HS-5 (cell line): Measurements from ENCODE around the gene PRAMEF33.
"Not testable (repeated sequence)": the region's sequence is repeated elsewhere in the genome, so short reads cannot be mapped to it uniquely, and the experiment has no call there.

ENCODE experiments used
- DNase-seq: peaks from one replicate; pipeline ENCODE4 v3.0.0-alpha.2; 2012; ENCODE audit warnings: low read depth

The PRAMEF33 gene, protein sequence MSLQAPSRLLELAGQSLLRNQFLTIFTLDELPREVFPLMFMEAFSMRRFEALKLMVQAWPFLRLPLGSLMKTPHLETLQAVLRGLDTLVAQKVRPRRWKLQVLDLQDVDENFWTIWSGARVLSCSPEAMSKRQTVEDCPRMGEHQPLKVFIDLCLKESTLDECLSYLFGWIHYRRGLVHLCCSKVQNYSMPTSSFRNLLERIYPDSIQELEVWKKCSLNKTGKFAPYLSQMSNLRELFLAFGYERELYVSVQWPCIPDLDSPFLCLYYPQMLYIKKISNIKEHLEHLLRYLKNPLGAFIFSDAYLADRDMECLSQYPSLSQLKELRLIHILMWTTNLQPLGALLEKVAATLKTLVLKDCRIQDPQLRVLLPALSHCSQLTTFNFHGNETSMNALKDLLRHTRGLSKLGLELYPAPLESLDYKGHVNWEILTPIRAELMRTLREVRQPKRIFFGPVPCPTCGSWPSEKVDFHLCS

DNA sequence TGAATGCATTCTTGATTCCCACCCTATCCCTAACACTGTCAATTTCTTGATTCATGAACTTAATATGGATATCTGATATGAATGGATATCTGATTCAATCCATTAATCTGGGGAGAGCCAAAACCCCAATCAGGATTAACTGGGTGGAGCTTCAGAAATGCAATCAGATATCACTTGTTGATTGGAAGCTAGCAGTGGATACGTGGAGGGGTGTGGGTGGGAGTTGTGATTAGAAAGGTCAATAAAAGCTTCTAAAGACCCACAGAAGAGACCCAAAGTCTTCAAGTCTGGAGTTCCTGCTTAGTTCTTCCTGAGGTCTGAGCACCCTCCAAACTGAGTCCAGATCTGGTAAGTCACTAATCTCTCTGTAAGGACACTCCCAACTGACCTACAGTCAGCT lies at the start of gene PRAMEF33:
Gene PRAMEF33, plus strand, starts transcription at position 301 of the 400 bp plus-strand sequence. CDS start 2,416 bp downstream, outside the sequence.
- not testable (repeated sequence) for DNase-seq

DNA sequence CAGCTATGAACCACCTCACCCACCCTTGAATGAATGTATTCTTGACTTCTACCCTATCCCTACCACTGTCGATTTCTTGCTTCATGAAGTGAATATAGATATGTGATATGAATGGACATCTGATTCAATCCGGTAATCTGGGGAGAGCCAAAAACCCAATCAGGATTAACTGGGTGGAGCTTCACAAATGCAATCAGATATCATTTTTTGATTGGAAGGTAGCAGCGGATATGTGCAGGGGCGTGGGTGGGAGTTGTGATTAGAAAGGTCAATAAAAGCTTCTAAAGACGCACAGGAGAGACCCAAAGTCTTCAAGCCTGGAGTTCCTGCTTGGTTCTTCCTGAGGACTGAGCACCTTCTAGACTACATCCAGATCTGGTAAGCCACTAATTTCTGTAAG lies 49.4 kb upstream of the PRAMEF33 start, which contains the start of gene PRAMEF5:
Gene PRAMEF5, plus strand, starts transcription at position 301 of the 400 bp plus-strand sequence. CDS start 5,071 bp downstream, outside the sequence.
- DNase-seq: not testable (repeated sequence)

DNA sequence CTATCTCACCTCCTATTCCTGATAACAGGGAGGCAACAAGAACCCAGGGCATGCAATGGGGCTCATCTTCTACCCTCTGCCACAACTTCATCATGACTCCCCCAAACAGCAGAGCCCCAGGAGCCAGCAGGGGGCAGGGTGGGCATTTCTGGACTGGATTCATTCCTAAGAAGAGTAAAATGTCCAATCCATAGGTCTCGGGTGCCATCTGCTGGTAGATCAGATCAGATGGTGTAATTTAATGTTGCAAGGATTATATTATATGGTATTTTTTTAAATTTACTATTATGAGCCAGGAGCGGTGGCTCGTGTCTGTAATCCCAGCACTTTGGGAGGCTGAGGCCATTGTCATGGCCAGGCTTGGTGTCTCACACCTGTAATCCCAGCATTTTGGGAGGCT lies 38.2 kb upstream of the PRAMEF33 start:
- not testable (repeated sequence) for DNase-seq

DNA sequence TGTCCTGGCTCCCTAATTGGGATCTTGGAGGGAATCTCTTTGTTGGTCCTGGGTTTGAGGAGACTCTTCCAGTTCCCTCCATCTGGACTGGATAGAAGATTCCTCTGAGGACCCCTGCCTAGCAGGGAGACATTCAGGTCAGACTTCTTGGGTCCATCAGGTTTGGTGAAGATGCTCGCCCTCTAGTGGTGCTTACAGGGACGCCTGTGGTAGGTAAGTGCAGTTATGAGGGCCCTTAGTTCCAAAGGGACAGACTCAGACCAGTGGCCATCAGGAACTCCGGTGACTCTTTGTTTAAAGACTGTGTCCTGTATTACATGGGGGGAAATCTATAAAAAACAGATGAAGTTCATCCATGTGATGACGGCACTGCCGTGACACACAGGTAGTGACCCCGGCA lies 26.3 kb upstream of the PRAMEF33 start:
- DNase-seq: not testable (repeated sequence)

DNA sequence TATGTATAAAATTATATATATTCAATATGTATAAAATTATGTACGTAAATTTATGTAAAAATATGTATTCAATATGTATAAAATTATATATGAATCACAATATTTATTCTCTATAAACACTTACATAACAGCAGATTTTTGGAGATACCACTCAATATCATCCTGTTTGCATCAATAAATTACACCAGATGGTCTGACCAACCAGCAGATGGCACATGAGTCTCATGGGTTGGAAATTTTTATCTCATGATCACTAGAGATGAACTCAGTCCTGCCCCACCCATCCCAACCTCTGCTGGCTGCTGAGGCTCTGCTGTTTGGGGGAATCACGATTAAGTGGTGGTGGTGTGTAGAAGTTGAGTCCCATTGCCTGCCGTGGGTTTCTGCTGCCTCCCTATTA lies 23.7 kb upstream of the PRAMEF33 start:
- not testable (repeated sequence) for DNase-seq

DNA sequence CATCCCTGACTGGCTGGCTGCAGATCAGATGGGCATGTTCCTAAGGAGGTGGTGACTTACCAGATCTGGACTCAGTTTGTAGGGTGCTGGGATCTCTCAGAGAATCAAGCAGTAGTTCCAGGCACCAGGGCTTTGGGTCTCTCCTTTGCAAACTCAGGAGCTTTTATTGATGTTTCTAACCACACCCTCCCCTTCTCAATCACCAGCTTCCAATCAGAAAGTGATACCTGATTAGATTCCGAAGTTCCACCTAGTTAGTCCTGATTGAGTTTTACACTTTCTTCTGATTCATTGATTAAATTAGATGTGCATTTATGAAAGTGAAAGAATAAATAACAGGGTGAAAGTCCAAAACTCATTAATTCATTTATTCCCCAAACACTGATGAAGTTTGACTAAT lies 18.3 kb upstream of the PRAMEF33 start, which contains the start of gene PRAMEF8:
Gene PRAMEF8, minus strand, starts transcription at position 101 of the 400 bp plus-strand sequence. CDS start 1,046 bp downstream, outside the sequence.
- not testable (repeated sequence) for DNase-seq

DNA sequence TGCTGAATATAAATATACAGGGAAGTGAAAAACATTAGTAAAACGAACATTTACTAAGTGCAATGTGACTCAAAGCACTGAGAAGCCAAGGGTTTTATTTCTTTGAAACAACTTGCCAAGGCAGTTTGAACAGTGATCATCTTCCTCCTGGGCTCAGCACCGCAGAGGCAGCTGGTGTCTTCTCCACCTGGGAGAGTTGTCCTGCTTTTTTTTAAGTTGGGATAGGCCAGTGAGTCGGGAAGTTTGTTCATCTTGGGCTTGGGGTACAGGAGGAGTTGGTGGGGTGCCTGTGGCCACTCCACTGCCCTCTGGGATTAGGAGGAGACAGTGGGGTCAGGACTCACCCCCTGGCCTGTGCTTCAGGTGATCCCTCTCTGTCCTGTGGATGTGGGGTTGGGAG lies 14.3 kb upstream of the PRAMEF33 start:
- DNase-seq: not testable (repeated sequence)

DNA sequence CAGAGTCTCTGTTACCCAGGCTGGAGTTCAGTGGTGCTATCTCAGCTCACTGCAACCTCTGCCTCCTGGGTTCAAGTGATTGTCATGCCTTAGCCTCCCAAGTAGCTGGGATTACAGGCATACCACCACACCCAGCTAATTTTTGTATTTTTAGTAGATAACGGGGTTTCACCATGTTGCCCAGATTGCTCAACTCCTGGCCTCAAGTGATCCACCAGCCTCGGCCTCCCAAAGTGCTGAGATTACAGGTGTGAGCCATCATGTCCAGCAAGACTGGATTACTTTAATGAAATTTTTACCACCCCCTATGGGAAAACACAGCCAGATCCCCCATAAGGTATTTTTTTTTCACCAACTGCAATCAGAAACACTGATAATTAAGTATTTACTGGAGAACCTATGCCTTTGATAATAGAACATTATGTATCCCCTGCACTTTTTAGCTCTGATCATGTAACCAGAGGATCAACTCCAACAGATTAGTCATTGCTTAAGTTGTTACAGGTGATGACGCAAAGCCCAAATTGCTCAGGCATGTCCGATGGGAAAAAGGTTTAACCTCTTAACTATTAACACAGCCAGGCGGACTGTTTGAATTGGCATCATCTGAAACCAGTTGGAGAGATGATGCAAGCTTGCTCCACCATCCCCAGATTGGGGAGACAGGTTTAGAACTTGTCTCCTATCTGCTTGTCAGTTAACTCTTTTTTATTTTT lies 6.0 kb upstream of the PRAMEF33 start:
- DNase-seq: not testable (repeated sequence)

DNA sequence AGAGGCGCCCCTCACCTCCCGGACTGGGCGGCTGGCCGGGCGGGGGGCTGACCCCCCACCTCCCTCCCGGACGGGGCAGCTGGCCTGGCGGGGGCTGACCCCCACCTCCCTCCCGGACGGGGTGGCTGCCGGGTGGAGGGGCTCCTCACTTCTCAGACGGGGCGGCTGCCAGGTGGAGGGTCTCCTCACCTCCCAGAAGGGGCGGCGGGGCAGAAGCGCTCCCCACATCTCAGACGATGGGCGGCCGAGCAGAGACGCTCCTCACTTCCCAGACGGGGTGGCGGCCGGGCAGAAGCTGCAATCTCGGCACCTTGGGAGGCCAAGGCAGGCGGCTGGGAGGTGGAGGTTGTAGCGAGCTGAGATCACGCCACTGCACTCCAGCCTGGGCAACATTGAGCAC lies 4.6 kb upstream of the PRAMEF33 start:
- DNase-seq: not testable (repeated sequence)

DNA sequence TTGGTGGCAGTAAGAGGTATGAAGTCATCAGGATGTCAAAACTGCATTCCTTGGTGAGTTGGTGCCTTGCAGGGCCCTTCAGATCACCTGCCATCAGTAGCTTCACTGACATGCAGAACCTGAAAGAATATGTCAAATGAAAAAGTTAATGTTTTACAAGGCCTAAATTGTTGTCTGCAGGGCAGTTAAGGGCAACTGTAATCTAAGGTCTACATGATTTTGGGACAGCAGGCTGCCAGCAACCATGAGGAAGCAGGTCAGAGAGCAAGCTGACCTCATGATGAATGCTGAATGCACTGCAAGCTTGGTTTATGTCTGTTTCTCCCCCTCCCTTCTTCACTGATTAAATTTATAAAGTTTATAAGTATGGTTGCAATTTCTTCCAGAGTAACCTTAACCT lies 1.1 kb upstream of the PRAMEF33 start:
- not testable (repeated sequence) for DNase-seq

DNA sequence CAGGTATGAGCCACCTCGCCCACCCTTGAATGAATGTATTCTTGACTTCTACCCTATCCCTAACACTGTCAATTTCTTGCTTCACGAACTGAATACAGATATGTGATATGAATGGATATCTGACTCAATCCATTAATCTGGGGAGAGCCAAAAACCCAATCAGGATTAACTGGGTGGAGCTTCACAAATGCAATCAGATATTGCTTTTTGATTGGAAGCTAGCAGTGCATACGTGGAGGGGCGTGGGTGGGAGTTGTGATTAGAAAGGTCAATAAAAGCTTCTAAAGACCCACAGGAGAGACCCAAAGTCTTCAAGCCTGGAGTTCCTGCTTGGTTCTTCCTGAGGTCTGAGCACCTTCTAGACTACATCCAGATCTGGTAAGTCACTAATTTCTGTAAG lies 11.9 kb downstream of the PRAMEF33 start, which contains the start of gene PRAMEF15:
Gene PRAMEF15, plus strand, starts transcription at position 301 of the 400 bp plus-strand sequence. CDS start 2,827 bp downstream, outside the sequence.
- not testable (repeated sequence) for DNase-seq

DNA sequence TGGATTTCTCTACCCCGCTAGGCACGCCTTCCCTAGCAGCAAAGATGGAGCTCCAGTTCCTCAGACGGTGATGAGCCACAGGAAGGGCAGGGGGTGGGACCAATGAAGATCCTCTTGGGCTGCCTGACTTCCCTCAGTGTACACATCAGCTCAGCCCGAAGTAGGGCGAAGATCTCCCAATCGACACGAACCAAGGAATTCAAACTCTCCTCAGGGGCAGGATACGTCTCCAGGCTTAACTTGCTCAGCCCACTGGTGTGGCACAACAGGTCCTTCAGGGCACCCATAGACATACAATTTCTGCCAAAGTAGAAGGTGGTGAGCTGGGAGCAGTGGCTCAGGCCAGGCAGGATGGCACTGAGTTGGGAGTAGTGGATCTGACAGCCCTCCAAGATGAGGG lies 39.2 kb downstream of the PRAMEF33 start:
- DNase-seq: not testable (repeated sequence)

DNA sequence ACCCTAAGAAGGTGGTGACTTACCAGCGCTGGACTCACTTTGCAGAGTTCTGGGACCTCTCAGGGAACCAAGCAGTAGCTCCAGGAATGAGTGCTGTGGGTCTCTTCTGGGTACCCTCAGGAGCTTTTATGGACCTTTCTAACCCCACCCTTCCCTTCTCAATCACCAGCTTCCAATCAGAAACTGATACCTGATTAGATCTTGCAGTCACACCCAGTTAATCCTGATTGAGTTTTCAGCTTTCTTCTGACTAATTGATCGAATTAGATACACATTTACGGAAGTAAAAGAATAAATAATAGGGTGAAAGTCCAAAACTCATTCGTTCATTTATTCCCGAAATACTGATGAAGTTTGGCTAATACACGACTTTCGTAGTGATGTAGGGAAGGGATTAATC lies 43.7 kb downstream of the PRAMEF33 start, which contains the start of gene PRAMEF14:
Gene PRAMEF14, minus strand, starts transcription at position 101 of the 400 bp plus-strand sequence. CDS start 1,820 bp downstream, outside the sequence.
- DNase-seq: not testable (repeated sequence)

DNA sequence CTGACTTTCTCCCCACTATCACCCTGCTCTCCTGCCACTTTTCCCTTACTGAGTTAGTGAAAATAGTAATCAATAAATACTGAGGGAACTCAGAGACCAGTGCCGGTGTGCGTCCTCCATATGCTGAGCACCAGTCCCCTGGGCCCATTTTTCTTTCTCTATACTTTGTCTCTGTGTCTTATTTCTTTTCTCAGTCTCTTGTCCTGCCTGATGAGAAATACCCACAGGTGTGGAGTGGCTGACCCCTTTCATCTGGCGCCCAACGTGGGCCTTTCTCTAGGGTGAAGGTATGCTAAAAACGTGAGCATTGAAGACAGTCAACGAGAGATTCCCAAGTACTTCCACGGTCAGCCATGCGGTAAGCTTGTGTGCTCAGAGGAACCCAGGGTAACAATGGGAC lies 50.1 kb downstream of the PRAMEF33 start:
- not testable (repeated sequence) for DNase-seq

DNA sequence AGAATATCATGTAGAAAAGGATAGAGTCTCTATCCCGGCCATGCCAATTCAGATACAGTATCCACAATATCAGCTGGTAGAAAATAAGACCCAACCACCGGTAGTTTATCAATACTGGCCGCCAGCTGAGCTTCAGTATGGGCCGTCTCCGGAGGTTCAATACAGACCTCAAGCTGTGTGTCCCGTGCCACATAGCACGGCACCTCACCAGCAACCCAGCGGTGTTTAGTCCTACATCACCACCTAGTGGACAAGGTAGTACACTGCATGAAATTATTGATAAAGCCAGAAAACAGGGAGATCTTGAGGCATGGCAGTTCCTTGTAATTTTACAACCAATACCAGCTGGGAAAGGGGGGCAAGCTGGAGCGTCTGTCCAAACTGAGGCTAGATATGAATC lies 51.1 kb downstream of the PRAMEF33 start:
- not testable (repeated sequence) for DNase-seq

DNA sequence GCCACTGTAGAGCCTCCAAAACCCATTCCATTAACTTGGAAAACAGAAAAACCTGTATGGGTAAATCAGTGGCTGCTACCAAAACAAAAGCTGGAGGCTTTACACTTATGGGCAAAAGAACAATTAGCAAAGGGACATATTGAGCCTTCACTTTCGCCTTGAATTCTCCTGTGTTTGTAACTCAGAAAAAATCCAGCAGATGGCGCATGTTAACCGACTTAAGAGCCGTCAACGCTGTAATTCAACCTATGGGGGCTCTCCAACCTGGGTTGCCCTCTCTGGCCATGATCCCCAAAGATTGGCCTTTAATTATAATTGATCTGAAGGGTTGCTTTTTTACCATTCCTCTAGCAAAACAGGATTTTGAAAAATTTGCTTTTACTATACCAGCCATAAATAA lies 53.4 kb downstream of the PRAMEF33 start:
- DNase-seq: peak; percentile 16
